Small intestine (tissue), 7 donors: Measurements from ENCODE around the gene GALNT14. TPM values are rescaled to one million over a fixed set of nuclear protein-coding genes. Genes with fewer than 3 reads are reported as not detected.

Experiments
- DNase-seq, 2 donors: peaks; one replicate each; pipeline versions ENCODE4 v3.0.0 to v3.0.0-alpha.2; 2013
- FAIRE-seq: peaks from 2 replicates; lab custom pipeline; 2012; peaks lifted over from hg19 to GRCh38; lab: Jason Lieb, UNC
- H3K27ac ChIP-seq, 3 donors: one replicate each; pipeline ENCODE4 v1.5.1; 2013; ENCODE audit warnings: low read length in 2 of 3, mild to moderate bottlenecking in 2 of 3, control low read depth in 1 of 3, inconsistent platforms in 1 of 3, low read depth in 1 of 3, moderate library complexity in 1 of 3
- H3K27me3 ChIP-seq, 3 donors: one replicate each; pipeline ENCODE4 v1.6.1; 2013; ENCODE audit warnings: low read length in 3 of 3, inconsistent platforms in 1 of 3; ENCODE audit not compliant: control insufficient read depth in 3 of 3, insufficient read depth in 3 of 3
- H3K36me3 ChIP-seq, 3 donors: one replicate each; pipeline ENCODE4 v1.6.1; 2013; ENCODE audit warnings: low read length in 3 of 3, inconsistent platforms in 1 of 3, low read depth in 1 of 3, mild to moderate bottlenecking in 1 of 3, moderate library complexity in 1 of 3; ENCODE audit not compliant: control insufficient read depth in 3 of 3, insufficient read depth in 2 of 3
- H3K4me1 ChIP-seq, 3 donors: one replicate each; pipeline ENCODE4 v1.6.1; 2013; ENCODE audit warnings: low read length in 2 of 3, inconsistent platforms in 1 of 3, low read depth in 1 of 3, mild to moderate bottlenecking in 1 of 3, moderate library complexity in 1 of 3; ENCODE audit not compliant: control insufficient read depth in 3 of 3, insufficient read depth in 2 of 3
- H3K4me3 ChIP-seq, 3 donors: one replicate each; pipeline ENCODE4 v1.5.1; 2013; ENCODE audit warnings: low read length in 3 of 3, control low read depth in 1 of 3, inconsistent platforms in 1 of 3, low read depth in 1 of 3, mild to moderate bottlenecking in 1 of 3, moderate library complexity in 1 of 3
- H3K9me3 ChIP-seq, 2 donors: one replicate each; pipeline ENCODE4 v1.6.1; 2013; ENCODE audit warnings: low read depth in 1 of 2, low read length in 1 of 2; ENCODE audit not compliant: control insufficient read depth in 2 of 2, insufficient read depth in 1 of 2
- WGBS, 3 donors: extraction: QIAGEN DNeasy Blood & Tissue Kit; methylation state at CpG; one replicate each; pipeline ENCODE4 v1.1.7; 2013; 5-methylcytosine and 5-hydroxymethylcytosine counted together
- polyA plus RNA-seq, 4 donors: library from polyadenylated mRNA; stranded (reverse) in 3 of 4; unstranded in 1 of 4; fragments of 200-250 nt in 3 of 4; fragments of 120-200 nt in 1 of 4; gene quantifications; one replicate each; pipeline versions ENCODE4 v1.2.1 to v1.2.3, GENCODE V29; 2013
- donor health status: healthy with polysubstance abuse.
- donor health status: control.
- donor health status: control.
- donor health status: Bipolar disorder and iron deficiency.
- donor health status: healthy.

The GALNT14 gene
- polyA plus RNA-seq, 4 donors: 0.24 to 8.2 (median 2.2) TPM; not detected in 1

DNA sequence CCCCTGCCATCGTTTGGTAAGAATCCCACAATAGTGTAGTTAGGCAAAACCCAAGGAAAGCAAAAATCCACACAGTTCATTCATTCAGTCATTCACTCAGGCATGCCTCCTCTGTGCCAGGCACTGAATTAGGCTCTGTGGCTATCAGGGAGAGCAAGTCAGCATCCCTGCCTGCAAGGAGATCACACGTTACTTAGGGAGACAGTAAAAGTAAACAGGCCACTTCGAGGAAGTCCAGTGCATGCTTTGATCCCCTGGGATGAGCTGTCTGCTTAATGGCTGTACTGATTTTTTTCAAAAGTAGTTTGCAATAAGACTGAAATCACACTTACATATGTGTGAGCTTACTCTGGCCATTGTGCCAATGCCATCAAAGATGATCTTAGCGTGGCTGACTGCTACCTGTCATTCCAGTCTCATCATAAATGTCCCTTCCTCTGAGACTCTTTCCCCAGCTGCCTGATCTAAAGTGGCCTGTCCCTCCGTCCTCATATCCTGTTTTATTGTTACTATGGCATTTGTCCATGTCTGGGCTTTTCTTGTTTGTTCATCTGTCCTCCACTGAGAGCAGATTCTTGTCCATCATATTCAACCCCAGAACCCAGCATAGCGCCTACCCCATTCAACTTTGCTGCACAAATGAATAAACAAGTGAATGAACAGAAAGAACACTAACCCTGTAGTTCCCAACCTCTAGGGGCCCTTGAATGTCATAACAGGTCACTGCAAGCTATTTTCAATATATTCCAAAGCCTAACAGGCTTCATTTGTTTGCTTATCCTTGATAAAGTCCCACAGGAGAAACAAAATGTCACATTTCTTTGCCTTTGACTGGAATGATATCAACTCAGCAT lies 84.1 kb downstream of the GALNT14 start:
- Histone ChIP-seq H3K4me3 (no peak overlapping the region), H3K27ac (peak overlapping the region in 1 of 3 donors; percentile 49), H3K4me1 (peaks cover 4 to 45% (median 6%) of the 10 kb centered on the region in 3 donors), H3K9me3 (peaks cover 0 to 2% of the 10 kb centered on the region in 2 donors), H3K27me3 (no peaks in the 10 kb centered on the region), H3K36me3 (no peaks in the 10 kb centered on the region)
- FAIRE-seq (no peak), DNase-seq (no peak)
- WGBS, 3 donors: 62 to 74% (median 67%) methylated on average over 6 of the region's 6 CpGs

GRCh38 chr2:31052284-31052683 lies 86.0 kb downstream of the GALNT14 start:
- no peak for DNase-seq
- no peak overlapping the region for H3K4me3 ChIP-seq
- no peaks in the 10 kb centered on the region for H3K27me3 ChIP-seq
- WGBS, 3 donors: 76 to 89% (median 87%) methylated on average over 5 of the region's 5 CpGs
- H3K27ac ChIP-seq: no peak overlapping the region
- peaks cover 4 to 33% (median 4%) of the 10 kb centered on the region in 3 donors for H3K4me1 ChIP-seq
- H3K9me3 ChIP-seq: peaks cover 0 to 2% of the 10 kb centered on the region in 2 donors
- FAIRE-seq: no peak
- no peaks in the 10 kb centered on the region for H3K36me3 ChIP-seq

DNA sequence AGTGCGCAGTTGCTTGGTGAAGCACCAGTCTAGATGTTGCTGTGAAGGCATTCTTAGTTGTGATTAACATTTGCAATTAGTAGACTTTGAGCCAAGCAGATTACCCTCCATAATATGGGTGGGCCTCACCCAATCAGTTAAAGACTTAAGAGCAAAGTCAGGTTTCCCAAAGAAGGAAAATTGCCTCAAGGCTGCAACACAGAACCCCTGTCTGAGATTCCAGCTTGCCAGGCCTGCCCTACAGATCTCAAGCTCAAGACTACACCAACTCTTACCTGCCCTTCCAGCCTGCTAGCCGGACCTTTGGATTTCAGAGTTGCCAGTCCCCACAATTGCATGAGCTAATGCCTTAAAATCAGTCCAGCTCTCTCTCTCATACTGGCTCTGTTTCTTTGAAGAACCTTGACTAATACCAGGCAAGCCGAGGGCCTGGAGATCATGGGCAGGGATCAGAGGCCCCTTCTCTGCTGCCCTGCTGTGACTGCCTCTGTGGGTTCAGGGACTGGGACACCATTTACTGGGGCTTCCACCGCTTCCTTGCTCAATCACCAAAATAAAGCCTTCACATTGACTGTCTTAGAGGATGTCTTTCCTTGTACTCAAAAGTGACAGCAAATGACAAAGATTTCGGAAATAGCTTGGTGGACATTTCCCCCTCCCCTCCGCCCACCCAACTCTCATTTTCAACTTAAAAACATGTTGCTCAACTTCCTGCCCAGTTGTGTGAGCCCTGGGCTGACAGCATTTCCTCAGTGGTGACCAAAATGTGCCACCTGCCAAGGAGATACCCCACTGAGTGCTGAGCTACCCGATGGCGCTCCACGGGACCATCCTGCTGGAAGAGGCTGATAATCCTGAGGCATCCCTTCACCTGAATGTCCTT lies 86.7 kb downstream of the GALNT14 start:
- DNase-seq (peak; percentile 59 to 68), FAIRE-seq (no peak)
- H3K4me1 ChIP-seq: peaks cover 4 to 33% (median 4%) of the 10 kb centered on the region in 3 donors
- no peak overlapping the region for H3K4me3 ChIP-seq
- WGBS, 3 donors: 70 to 87% (median 78%) methylated on average over 9 of the region's 9 CpGs
- no peaks in the 10 kb centered on the region for H3K36me3 ChIP-seq
- H3K27ac ChIP-seq: peak overlapping the region in 2 of 3 donors; percentile 35 to 67
- no peaks in the 10 kb centered on the region for H3K27me3 ChIP-seq
- H3K9me3 ChIP-seq: peaks cover 0 to 2% of the 10 kb centered on the region in 2 donors

DNA sequence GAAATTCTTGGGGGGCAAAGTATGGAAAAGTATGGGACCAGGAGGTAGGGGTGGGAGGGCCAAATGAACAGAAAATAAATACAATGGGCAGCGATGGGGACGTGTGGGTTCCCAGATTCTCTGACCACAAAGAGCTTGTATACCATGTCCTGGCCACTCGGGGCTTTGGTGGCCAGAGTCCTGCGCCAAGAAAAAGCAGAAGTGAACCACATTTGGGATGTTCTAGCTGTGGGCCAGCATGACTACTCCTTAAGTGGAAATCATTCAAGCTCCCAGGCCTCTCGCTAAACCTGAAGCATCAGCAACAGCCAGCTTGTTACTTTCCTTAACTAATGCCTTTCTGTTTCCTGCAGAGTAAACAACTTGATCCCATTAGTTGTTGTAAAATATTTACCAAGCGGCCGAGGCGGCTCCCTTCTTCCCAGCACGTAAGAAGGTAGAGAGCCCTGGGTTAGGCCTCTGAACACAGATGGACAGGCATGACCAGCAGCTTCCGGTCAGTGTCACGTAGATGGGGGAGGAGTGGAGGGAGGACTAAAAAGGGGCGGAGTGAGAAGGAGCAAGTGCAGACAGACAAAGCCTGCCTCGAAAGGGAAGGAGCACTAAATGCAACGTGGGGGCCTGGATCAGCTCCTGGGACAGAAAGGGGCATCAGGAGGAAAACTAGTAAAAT lies 88.2 kb downstream of the GALNT14 start:
- H3K4me3 ChIP-seq: no peak overlapping the region
- no peaks in the 10 kb centered on the region for H3K27me3 ChIP-seq
- H3K27ac ChIP-seq: no peak overlapping the region
- FAIRE-seq: no peak
- H3K36me3 ChIP-seq: no peaks in the 10 kb centered on the region
- WGBS, 3 donors: 68 to 79% (median 70%) methylated on average over 14 of the region's 14 CpGs
- H3K4me1 ChIP-seq: peaks cover 0 to 27% (median 0%) of the 10 kb centered on the region in 3 donors
- DNase-seq: no peak
- H3K9me3 ChIP-seq: no peaks in the 10 kb centered on the region

DNA sequence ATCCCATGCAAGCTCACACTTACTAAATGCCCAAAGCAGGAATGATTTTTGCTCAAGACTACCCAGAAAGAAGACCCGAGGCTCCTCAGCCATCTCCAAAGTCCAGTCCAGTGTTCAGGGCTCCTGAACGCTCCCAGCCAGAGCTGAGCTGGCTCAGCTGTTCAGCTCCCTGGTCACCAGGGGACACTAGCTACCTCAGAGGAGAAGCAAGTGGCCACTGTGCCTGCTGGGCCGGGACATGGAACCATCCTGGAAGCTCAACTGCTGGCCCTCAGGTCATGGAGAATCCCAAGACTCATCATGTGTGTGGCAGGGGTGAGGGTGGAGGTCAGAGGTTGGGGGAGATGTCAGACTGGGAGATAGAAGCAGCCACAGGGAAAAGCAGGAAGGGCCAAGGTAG lies 89.0 kb downstream of the GALNT14 start:
- Histone ChIP-seq H3K27ac (no peak overlapping the region), H3K9me3 (no peaks in the 10 kb centered on the region), H3K4me3 (no peak overlapping the region), H3K36me3 (no peaks in the 10 kb centered on the region), H3K27me3 (no peaks in the 10 kb centered on the region), H3K4me1 (peaks cover 0 to 21% (median 0%) of the 10 kb centered on the region in 3 donors)
- DNase-seq (peak; percentile 24 to 43), FAIRE-seq (no peak)
- WGBS, 3 donors: 69 to 88% (median 74%) methylated on average over 3 of the region's 3 CpGs

DNA sequence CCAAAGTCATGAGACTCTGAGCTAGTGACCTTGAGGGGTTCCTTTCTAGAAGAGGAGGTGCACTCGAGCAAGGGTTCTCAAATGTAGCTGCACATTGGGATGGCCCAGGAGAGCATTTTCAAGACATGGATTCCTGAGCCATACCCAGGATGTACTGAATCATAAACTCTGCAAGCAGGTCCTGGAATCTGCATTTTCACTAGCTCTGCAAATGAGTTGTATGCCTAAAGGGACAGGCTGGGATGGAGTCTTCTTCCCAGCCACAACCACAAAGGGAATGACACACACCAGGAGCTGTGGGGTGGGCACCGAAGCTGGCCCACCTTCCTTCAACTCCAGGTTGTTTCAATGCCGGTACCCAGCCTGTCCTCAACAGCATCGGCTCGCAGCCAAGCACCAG lies 90.6 kb downstream of the GALNT14 start:
- no peak for FAIRE-seq
- no peaks in the 10 kb centered on the region for H3K27me3 ChIP-seq
- H3K9me3 ChIP-seq: no peaks in the 10 kb centered on the region
- H3K27ac ChIP-seq: no peak overlapping the region
- no peak for DNase-seq
- no peak overlapping the region for H3K4me3 ChIP-seq
- H3K36me3 ChIP-seq: no peaks in the 10 kb centered on the region
- peaks cover 0 to 20% (median 0%) of the 10 kb centered on the region in 3 donors for H3K4me1 ChIP-seq
- 73 to 83% (median 74%) methylated on average over 5 of the region's 5 CpGs for WGBS, 3 donors

DNA sequence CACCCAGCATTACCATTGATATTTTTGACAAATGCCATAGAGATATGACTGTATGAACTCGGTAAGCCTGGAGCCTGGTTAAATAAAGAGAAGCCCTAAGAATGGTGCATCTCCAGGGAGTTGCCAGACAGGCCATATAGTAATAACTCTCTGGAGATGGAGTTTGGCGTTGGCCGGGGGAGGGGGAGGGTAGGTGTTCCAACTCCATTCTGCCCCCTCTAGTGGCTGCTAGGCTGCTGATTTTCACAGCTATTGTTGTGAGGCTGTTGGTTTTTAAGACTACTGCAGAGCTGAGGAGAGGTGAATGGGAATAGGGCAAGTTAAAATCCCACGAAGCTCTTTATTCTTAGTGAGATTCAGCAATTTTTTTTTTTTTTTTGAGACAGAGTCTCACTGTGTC lies 99.9 kb downstream of the GALNT14 start:
- no peak for DNase-seq

DNA sequence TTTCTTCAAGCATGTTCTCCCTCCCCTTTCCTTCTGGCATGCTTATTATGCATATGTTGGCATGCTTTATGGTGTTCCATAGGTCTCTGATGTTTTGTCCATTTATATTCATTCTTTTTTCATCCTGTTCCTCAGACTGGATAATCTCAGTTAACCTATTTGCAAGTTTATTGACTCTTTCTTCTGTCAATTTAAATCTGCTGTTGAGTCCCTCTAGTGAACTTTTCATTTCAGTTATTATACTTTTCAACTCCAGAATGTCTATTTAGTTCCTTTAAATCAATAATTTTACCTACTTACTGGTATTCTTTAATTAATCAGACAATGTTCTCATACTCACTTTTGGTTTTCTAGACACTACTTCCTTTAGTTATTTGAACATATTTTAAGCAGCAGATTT lies 101.2 kb downstream of the GALNT14 start:
- FAIRE-seq: no peak

More for the DNA sequence above, 99.9 kb downstream of the GALNT14 start:
- peaks cover 0 to 6% of the 10 kb centered on the region in 2 donors for H3K9me3 ChIP-seq
- H3K27ac ChIP-seq: no peak overlapping the region
- H3K36me3 ChIP-seq: no peaks in the 10 kb centered on the region
- WGBS, 3 donors: 76 to 94% (median 79%) methylated on average over 4 of the region's 4 CpGs
- H3K4me1 ChIP-seq: no peaks in the 10 kb centered on the region
- no peaks in the 10 kb centered on the region for H3K27me3 ChIP-seq
- FAIRE-seq: no peak
- no peak overlapping the region for H3K4me3 ChIP-seq

More for the DNA sequence above, 101.2 kb downstream of the GALNT14 start:
- Histone ChIP-seq H3K9me3 (peaks cover 0 to 6% of the 10 kb centered on the region in 2 donors), H3K27ac (no peak overlapping the region), H3K27me3 (no peaks in the 10 kb centered on the region), H3K4me1 (no peaks in the 10 kb centered on the region), H3K4me3 (no peak overlapping the region), H3K36me3 (no peaks in the 10 kb centered on the region)
- no peak for DNase-seq
